Rectal smooth muscle tissue (tissue), 1 donor: ENCODE data around the gene SETMAR.
A peak's percentile ranks its signal among the peaks of the same experiment; 100 is the strongest.
"Not testable (repeated sequence)": the region's sequence is repeated elsewhere in the genome, so short reads cannot be mapped to it uniquely, and the experiment has no call there.

ENCODE experiments used
- H3K27ac ChIP-seq: one replicate; pipeline ENCODE4 v1.7.0; 2013; ENCODE audit warnings: low read depth, low read length, inconsistent platforms
- H3K27me3 ChIP-seq: one replicate; pipeline ENCODE4 v1.7.0; 2013; ENCODE audit warnings: low read length; ENCODE audit not compliant: control insufficient read depth, insufficient read depth
- H3K36me3 ChIP-seq: one replicate; pipeline ENCODE4 v1.7.0; 2013; ENCODE audit warnings: low read length; ENCODE audit not compliant: control insufficient read depth, insufficient read depth
- H3K4me1 ChIP-seq: one replicate; pipeline ENCODE4 v1.7.0; 2013; ENCODE audit warnings: low read length; ENCODE audit not compliant: control insufficient read depth, insufficient read depth
- H3K4me3 ChIP-seq: one replicate; pipeline ENCODE4 v1.7.0; 2013; ENCODE audit warnings: low read length
- H3K9ac ChIP-seq: one replicate; pipeline ENCODE4 v1.7.0; 2013; ENCODE audit warnings: low read length

SETMAR gene

DNA sequence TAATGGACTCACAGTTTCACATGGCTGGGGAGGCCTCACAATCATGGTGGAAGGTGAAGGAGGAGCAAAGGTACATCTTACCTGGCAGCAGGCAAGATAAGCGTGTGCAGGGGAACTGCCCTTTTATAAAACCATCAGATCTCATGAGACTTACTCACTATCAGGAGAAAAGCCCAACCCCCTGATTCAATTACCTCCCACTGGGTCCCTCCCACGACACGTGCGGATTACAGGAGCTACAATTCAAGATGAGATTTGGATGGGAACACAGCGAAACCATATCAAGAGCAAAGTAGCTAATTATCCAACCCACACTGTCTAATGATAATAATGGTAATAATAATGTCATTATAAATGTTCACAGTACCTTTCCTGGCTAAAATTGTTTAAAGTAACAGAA is 6.7 kb upstream of the SETMAR start:
- not testable (repeated sequence) for H3K27me3 ChIP-seq, H3K4me3 ChIP-seq, H3K4me1 ChIP-seq, H3K36me3 ChIP-seq, H3K9ac ChIP-seq, H3K27ac ChIP-seq

DNA sequence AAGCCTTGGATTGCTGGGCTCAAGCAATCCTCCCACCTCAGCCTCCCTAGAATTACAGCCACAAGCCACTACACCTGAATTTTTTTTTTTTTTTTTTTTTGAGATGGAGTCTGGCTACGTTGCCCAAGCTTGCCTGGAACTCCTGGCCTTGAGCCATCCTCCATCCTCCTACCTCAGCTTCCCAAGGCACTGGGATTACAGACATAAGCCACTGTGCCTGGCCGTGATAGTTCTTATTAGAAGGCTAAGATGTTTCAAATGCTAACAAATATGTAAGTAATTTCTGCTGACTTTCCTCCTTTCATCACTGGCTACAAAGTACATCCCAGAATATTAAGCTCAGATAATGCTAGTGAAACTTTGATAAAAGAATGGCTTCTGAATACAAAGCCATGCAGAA is 5.7 kb upstream of the SETMAR start:
- Histone ChIP-seq H3K27me3 (no peaks in the 10 kb centered on the region), H3K27ac (no peak overlapping the region), H3K9ac (no peak overlapping the region), H3K36me3 (no peaks in the 10 kb centered on the region), H3K4me1 (no peaks in the 10 kb centered on the region), H3K4me3 (no peak overlapping the region)

DNA sequence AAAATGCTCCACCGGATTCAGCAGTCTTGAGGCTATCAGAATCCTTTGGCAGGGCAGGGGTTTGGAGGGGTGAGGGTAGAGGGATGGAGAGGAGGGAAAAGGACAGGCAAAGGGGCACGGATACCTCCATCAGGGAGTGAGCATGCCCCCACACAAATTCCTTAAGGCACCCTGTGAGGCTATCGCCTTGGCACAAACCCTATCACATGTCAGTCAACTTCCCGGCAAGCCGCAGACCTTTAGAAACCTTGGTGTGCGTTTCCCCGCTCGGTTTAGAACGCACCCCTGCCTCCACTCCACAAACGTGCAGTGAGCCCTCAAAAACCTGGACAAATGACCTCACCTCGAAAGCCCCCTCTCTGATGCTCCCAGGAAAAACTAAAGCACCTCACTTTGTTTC is 422 bp upstream of the SETMAR start:
- H3K4me1 ChIP-seq, result peaks cover 22% of the 10 kb centered on the region
- H3K4me3 ChIP-seq, result peak overlapping the region; percentile 85
- no peaks in the 10 kb centered on the region for H3K27me3 ChIP-seq
- H3K9ac ChIP-seq, result no peak overlapping the region
- H3K27ac ChIP-seq, result peak overlapping the region; percentile 93
- H3K36me3 ChIP-seq, result no peaks in the 10 kb centered on the region

DNA sequence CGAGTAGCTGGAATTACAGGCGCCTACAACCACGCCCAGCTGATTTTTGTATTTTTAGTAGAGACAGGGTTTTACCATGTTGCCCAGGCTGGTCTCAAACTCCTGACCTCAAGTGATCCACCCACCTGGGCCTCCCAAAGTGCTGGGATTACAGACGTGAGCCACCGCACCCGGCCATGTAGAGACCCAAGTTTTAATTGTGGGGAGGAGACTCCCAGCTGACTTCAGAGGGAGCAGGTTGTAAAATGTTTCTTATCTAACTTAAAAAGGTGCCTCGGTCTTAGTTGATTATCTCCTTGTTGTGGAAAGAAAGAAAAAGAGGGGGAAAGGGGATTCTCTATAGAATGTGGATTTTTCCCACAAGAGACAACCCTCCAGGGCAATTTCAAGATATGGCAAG is 2.0 kb downstream of the SETMAR start:
- not testable (repeated sequence) for H3K36me3 ChIP-seq, H3K27me3 ChIP-seq, H3K9ac ChIP-seq, H3K4me3 ChIP-seq, H3K27ac ChIP-seq
- peaks cover 22% of the 10 kb centered on the region for H3K4me1 ChIP-seq

DNA sequence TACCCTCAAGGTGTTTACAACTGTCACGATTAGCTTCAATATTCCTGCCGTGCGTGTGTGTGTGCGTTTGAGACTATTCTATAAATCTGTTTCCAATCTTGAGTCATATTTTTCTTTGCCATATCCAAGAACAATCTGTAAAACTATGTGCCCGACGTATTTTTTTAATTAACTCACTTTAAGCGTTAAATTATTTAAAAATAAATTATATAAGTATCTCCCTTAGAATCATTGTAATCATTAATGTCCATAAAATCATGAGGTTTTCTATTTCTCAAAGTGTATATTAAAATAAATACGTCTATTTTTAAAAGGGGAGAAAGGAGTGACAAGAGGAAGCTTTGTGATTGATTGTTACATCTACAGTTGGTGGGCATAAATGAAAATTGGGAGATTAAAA is 2.9 kb downstream of the SETMAR start:
- Histone ChIP-seq H3K4me3 (no peak overlapping the region), H3K27ac (peak overlapping the region; percentile 65), H3K4me1 (peaks cover 22% of the 10 kb centered on the region)

DNA sequence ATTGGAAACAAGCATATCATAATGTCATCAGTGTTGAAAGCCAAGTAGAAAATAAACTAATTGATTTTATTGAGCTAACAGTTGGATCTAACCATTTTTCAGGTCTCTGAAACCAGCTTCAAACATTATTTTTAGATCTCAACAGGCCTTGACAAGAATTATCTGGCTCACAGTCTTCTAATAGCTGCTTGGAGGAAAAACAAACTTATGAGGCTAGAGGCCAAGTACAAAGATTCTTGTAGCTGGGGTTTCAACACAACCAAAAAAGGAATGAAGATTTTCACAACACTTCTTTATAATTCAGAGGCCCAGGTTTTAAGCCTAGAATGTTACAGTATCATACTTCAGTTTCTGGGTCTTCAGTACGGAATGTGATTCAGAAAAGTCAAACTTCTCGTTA is 3.7 kb downstream of the SETMAR start:
- H3K27ac ChIP-seq, result peak overlapping the region; percentile 65
- H3K36me3 ChIP-seq, result no peaks in the 10 kb centered on the region
- peaks cover 22% of the 10 kb centered on the region for H3K4me1 ChIP-seq
- no peak overlapping the region for H3K4me3 ChIP-seq
- no peak overlapping the region for H3K9ac ChIP-seq
- H3K27me3 ChIP-seq, result no peaks in the 10 kb centered on the region

More for the DNA sequence above, 2.9 kb downstream of the SETMAR start:
- Histone ChIP-seq H3K27me3 (no peaks in the 10 kb centered on the region), H3K9ac (no peak overlapping the region), H3K36me3 (no peaks in the 10 kb centered on the region)

DNA sequence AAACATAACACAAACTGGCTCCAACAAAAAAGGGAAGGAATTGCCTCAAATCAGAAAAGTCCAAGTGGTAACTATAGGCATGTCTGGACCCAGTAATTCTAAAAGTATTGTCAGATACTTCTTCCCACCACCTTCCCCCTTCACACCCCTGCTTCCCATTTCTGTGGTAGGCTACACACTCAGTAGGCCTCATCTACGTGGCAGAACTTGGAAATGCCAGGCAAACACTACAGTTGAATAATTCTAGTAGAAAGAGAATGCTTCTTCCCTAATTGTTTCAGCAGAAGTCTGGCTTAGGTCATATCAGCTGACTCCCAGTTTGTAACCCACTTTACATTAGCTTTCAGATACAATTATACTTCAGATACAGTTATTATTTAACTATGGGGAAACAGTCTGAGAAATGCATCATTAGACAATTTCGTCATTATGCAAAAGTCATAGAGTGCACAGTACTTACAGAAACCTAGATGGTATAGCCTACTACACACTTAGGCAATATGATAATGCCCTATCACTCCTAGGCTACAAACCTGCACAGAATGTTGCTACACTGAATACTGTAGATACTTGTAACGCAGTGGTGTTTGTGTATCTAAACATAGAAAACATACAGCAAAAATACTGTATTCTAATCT is 6.4 kb downstream of the SETMAR start:
- no peak overlapping the region for H3K4me3 ChIP-seq
- H3K36me3 ChIP-seq, result no peaks in the 10 kb centered on the region
- H3K27me3 ChIP-seq, result no peaks in the 10 kb centered on the region
- peaks cover 22% of the 10 kb centered on the region for H3K4me1 ChIP-seq
- no peak overlapping the region for H3K9ac ChIP-seq
- no peak overlapping the region for H3K27ac ChIP-seq

DNA sequence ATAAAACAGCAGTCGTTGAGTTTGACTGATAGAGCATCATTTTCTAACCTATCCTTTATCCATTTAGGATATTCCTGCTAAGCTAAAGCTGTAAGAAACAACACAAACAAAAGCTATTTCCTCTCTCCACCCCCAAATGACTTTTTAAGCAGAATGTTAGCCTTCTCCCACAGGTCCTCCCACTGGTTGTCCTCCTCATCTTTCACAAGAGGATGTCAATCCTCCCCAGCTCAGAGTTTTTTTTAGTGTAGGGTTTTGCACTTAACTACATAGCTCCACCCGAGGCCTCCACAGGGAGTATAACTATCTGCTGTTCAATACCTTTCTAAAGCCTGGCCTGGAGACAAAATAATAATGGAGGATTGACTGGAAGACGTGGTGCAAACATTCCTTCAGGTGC is 7.8 kb downstream of the SETMAR start:
- Histone ChIP-seq H3K4me1 (peaks cover 14% of the 10 kb centered on the region), H3K27ac (no peak overlapping the region), H3K9ac (no peak overlapping the region), H3K36me3 (no peaks in the 10 kb centered on the region), H3K4me3 (no peak overlapping the region), H3K27me3 (no peaks in the 10 kb centered on the region)

DNA sequence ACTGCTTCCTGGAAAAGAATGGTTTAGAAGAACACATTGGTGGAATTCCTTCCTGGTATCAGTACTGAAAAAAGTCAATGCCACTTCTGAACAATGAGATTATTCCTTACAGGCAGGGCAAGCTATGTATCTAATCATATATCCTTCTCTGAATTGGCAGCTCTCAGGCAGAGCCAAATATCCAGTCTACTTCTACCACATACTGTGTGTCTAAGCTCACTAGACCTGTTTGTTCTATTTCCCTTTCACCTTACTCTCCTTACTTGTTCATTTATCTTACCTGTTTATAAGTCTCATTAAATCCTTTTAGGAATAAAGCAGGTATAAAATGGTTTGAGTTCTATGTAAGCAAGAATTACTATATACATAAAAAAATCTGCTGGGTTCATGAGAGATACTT is 8.3 kb downstream of the SETMAR start:
- no peak overlapping the region for H3K9ac ChIP-seq
- H3K36me3 ChIP-seq, result no peaks in the 10 kb centered on the region
- H3K27me3 ChIP-seq, result no peaks in the 10 kb centered on the region
- H3K4me3 ChIP-seq, result no peak overlapping the region
- H3K27ac ChIP-seq, result no peak overlapping the region
- peaks cover 10% of the 10 kb centered on the region for H3K4me1 ChIP-seq

DNA sequence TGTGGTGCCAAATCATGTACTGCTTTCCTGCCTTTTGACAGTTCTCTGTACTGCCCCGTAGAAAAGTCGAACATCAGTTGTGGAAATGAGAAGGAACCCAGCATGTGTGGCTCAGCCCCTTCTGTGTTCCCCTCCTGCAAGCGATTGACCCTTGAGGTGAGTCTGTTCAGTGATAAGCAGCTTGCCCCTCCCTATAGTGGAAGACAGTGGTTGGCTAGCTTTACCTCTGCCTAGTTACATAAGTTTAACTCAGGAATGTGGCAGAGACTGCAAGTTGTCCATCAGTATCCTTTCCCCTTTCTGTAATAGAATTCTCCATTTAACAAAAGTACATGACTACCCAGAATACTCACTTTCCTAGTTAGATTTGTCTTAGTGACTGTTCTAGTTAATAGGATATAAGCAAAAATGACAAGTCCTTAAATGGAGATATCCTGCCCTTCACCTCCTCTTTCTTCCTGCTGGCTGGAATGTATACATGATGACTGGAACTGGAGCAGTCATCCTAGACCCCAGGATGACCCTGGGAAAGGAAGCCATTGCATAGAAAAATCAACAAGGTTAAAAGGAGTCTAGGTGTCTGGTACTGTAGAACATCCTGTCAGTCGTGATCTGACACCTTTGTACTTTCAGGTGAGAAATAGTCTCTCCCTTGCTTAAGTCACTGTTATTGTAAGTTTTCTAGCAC is 10.6 kb downstream of the SETMAR start:
- Histone ChIP-seq H3K27me3 (no peaks in the 10 kb centered on the region), H3K27ac (no peak overlapping the region), H3K36me3 (peaks cover 2% of the 10 kb centered on the region), H3K4me3 (no peak overlapping the region), H3K9ac (no peak overlapping the region), H3K4me1 (no peaks in the 10 kb centered on the region)

DNA sequence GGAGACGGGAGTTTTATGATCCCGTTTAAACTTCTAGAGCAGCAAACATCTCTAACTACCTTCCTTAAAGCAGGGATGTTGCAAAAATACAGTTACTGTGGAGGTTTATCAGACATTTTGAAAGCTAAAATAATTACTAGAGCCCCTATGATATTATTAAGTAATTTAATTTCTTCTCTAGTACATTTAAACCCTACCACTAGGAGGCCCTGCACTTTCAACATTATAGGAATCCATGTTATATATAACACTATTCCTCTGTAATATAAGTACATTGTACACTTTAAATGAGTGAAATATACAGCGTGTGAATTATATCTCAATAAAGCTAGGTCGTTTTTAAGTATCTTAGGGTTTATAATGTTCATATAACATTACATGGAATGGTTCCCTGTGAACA is 11.5 kb downstream of the SETMAR start:
- no peaks in the 10 kb centered on the region for H3K27me3 ChIP-seq
- no peak overlapping the region for H3K9ac ChIP-seq
- H3K36me3 ChIP-seq, result peaks cover 2% of the 10 kb centered on the region
- no peak overlapping the region for H3K4me3 ChIP-seq
- no peak overlapping the region for H3K27ac ChIP-seq
- no peaks in the 10 kb centered on the region for H3K4me1 ChIP-seq

DNA sequence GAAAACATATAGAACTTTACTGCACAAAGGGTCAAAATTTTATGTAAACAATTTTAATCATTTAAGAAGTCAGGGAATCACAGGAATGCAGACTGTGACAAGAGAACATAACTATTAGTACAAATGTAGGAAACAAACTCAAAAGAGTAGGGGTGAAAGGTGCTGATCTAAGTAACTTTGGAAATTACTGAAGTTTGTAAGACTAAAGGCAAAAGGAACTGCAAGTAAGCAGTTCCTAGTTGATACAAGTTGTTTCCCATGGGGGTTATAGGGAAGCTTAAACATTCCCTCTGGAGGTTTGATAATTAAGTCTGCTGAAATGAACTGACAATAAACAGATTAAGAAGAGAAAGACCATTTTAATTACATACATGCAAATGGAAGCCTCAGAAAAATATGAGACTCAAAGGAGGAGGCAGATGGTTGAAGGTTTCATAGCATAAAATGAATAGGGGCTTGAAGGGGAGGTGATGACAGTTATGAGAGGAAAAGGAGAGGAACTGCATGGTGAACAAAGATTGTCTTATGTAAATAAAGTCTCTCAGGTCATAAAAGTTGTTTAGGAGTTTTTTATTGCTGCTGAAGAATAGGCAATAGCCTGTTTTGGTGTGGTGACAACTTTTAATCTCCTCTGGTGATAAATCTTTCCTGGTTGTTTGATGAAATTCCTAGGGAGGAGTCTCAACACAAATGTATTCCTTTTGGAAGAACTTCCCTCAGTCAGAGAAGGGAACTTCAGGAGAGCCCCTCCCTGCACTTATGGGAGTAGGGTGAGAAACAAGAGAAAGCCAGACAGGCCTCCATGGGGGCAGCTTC is 17.1 kb downstream of the SETMAR start:
- H3K9ac ChIP-seq, result no peak overlapping the region
- no peak overlapping the region for H3K27ac ChIP-seq
- H3K36me3 ChIP-seq, result peaks cover 2% of the 10 kb centered on the region
- H3K4me3 ChIP-seq, result no peak overlapping the region
- H3K4me1 ChIP-seq, result peaks cover 5% of the 10 kb centered on the region
- H3K27me3 ChIP-seq, result no peaks in the 10 kb centered on the region
